HPDE6-E6E7 (cell line): ENCODE data around the gene ATP8B1.

ENCODE experiments used
- DNase-seq: peaks from one replicate; pipeline ENCODE4 v3.0.0; 2011; ENCODE audit warnings: missing footprints; ENCODE audit errors: extremely low spot score

ATP8B1 gene

GRCh38 chr18:57792631-57793301, 10.3 kb downstream of the ATP8B1 start:
- DNase-seq = no peak

- DNase-seq = no peak
These were observed 11.2 kb downstream of the ATP8B1 start for GRCh38 chr18:57791911-57792310.

- DNase-seq = no peak
These were observed 11.9 kb downstream of the ATP8B1 start for GRCh38 chr18:57791192-57791591.

DNA sequence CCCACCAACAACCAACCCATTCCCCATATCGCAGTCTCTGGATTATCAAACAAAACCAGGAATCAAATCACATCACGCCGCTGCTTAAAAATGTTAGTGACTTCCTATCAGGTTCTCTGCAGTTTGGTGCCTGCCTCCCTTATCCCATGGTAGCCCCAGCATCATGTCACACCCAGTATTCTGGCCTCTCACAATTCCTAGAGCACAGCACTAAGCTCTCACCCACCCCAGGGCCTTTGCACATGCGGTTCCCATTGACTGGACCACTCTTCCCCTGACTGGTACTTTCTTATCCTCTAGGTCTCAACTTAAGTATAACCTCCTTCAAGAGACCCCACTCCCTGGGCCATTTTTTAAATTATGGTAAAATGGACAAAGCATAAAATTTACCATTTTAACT, 12.8 kb downstream of the ATP8B1 start:
- DNase-seq = no peak

GRCh38 chr18:57789759-57790158, 13.4 kb downstream of the ATP8B1 start:
- no peak for DNase-seq

DNA sequence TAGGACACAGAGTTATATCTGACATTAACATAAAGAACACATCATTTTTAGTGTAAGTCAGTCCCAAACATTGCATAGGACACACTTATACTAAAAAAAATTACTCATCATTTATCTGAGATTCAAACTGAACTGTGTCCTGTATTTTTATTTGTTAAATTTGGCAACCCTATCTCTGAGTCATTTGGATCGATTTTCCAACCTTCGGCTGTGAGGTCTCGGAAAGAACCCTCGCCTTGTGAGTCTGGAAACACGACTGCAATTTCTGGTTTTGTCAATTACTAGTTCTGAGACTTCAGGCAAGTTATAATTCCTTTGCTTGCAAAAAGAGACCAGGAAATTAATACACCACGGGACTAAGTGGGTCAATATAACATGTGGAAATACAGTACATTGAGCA, 14.0 kb downstream of the ATP8B1 start:
- no peak for DNase-seq

GRCh38 chr18:57787068-57787685, 15.9 kb downstream of the ATP8B1 start:
- DNase-seq = no peak

- no peak for DNase-seq
These were observed 17.2 kb downstream of the ATP8B1 start for GRCh38 chr18:57785751-57786437.

- DNase-seq = no peak
These were observed 18.4 kb downstream of the ATP8B1 start for GRCh38 chr18:57784801-57785114.

GRCh38 chr18:57784034-57784800, 18.9 kb downstream of the ATP8B1 start:
- DNase-seq = no peak

DNA sequence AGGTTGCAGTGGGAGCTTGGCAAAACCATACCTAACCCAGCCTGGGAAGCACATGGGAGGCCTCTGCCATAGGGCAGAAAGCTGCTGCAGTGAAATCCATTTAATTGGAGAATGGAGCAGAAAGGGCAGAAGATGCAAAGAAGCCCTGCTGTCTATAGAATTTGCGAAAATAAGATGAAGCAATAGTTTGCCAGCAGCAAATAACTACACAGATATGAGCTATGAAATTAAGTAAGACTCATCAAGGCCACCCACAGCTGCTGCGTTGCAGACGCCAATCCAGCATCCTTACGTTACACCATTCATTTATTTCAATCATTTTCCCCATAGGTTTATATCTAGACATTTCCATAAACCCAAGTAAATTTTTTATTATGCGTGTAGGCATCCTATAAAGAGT, 21.1 kb downstream of the ATP8B1 start:
- no peak for DNase-seq

DNA sequence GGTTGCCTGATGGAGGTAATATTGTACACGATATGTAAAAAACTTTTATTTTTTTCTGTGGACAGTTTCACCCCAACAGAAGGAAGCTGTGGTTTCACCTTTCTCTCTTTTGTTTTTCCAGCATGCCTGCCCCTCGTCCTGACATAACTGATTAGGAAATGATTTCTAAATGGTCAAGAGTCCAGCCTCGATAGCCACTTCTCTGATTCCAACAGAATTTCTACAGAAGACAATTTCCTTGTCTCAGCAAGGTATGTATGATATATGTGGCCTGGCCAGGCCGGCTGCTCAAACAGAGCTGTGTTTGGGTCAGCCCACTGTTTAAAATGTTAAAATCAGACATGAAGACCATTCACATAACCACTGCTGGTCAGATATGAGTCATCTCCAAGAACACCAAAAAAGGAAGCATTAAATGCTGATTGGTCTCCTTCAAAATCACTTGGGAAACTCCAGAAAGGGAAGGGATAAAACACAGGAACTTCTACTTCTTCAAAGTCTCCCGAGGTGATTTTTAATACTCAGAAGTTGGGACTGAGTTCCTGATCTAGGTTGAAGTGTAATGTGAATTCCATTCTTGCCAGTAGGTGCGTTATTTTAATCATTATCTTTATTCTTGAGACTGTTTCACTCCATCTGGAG, 22.3 kb downstream of the ATP8B1 start:
- peak; percentile 50 for DNase-seq

- DNase-seq = no peak
These were observed 22.8 kb downstream of the ATP8B1 start for GRCh38 chr18:57780318-57780705.

GRCh38 chr18:57776767-57777166, 26.3 kb downstream of the ATP8B1 start:
- DNase-seq = no peak

DNA sequence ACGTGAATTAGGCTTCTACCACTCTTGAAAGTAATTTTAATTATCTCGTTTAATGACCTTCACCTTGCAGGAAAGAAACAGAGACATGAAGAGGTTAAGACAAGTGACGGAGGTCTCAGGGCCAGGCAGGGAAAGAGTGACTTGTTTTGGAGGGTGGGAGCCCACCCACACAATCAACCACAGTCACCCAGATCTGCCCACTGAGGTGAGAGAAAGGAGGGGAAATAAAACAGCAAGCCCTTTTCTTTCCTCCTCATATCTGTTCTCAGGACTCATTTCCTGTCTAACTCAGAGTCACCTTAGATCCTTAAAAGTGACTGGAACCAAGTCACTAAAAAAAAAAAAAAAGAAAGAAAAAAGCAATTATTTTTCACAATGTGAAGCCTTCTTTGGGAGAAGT, 26.8 kb downstream of the ATP8B1 start:
- DNase-seq = no peak

- DNase-seq = peak; percentile 72
These were observed 27.2 kb downstream of the ATP8B1 start for GRCh38 chr18:57775937-57776336.

DNA sequence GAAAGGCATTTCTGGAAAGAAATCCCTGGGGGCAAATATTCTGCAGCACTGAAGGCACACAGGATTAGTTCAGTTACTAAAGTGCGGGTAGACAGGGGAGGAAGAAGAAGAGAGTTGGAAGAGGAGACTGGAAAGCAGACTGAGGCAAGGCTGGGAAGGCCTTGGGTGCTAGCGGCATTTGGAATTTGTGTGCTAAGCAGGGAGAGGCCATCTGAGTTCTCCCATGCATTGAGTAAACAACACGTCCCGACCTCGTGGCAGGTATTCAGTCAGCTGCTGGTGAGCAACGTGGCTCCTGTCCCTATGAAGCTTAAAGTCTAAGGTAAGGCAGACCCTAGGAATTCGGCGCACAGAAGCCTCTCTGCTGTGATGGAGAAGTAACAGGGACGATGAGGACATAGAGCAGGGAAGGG, 30.7 kb downstream of the ATP8B1 start:
- DNase-seq = no peak

- DNase-seq = no peak
These were observed 31.5 kb downstream of the ATP8B1 start for GRCh38 chr18:57771626-57772025.

DNA sequence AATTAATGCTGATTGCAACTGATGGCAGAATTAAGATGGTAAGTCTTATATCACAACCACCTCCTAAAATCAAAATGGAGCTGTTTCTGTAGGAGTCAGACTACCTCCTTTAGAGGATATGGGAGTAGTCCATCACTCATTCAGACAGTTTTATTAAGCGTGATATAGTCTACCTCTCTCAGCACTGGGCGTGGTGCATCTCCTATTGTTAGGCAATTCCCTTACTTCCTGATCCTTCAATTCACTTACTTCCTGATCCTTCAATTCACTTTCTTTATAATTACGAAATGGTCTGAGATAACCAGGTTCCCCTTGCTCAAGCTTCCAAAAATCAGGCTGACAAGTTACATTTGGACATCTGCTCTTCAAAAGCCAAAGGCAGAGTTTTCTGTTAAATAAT, 31.9 kb downstream of the ATP8B1 start:
- DNase-seq = no peak

DNA sequence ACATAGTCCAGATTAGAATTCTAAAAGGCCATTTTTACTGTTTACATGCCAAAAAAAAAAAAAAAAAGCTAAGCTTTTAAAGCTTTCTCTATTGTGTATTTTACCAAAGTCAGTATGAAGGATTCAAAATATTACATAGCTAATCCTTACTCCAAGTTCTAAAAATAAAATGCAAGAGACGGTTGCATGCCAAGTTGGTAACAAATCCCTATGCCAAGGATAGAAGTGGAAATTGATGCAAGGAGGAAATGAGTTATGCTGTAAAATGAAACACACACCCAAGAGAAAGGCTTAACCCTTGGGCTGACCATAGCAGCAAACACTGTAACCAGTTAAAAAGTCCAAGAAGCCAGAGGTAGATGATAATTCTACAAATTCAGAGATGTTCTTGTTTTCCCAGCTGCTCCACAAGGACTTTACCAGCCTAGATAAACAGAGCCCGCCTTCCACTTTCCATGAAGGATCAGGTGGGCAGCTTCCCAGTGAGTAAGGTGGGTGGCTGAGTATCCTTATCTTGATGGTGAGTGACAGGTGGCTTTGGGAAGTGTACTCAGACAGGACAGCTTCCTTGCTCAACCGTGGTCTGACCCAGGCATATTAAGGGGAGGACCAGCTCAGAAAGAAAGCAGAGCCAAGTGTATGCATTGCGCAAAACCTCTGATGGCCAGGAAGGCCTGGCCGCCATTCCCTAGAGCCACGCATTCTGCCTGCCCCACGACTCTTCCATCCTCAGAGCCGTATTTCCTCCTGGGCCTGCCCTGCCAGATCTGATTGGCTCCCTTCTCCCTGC, 34.4 kb downstream of the ATP8B1 start:
- DNase-seq = no peak
